Measurements from ENCODE around the gene FOXF1. TPM values are rescaled to one million over a fixed set of nuclear protein-coding genes. Genes with fewer than 3 reads are reported as not detected.
A peak's percentile ranks its signal among the peaks of the same experiment; 100 is the strongest.

FOXF1 gene
- polyA plus RNA-seq, 1 donor, result 22.3 TPM

DNA sequence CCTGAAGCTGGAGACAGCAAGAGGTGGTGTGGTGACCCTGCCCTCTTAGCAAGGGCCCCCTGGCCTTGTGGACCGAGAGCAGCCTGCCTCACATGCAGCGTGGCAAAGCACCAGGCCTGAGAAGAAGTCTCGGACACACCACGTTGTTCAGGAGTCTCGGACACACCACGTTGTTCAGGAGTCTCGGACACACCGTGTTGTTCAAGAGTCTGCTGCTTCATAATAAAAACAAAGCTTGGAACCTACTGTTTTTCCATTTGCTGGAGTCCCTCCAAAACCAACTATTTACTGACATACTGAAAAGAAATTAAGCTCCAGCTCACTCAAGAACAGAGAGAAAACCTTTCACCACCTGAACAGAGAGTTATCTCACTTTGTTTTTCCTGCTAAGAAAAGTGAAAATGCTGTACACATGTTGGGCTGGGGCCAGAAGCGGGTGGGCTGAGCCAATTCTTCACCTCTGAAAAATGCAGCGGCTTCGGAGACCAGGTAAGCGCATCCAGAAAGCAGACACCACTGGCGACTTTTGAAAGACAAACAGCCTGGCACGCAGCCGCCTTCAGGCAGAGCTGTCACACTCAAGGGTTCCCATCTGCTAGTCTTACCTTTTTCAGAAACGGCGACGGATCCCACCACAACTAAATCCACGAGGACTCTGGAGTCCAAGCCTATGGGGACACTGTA, 35.8 kb downstream of the FOXF1 start:
- H3K36me3 ChIP-seq (ENCODE audit: control insufficient read depth, insufficient read depth, low read length), result peaks cover 73% of the 10 kb centered on the region
- DNase-seq, result no peak
- no peaks in the 10 kb centered on the region for H3K4me1 ChIP-seq (ENCODE audit: control insufficient read depth, insufficient read depth, low read length)
- H3K27me3 ChIP-seq (ENCODE audit: control insufficient read depth, insufficient read depth, low read length), result no peaks in the 10 kb centered on the region
- no peak overlapping the region for H3K4me3 ChIP-seq (ENCODE audit: low read length)
- H3K27ac ChIP-seq (ENCODE audit: low read length), result no peak overlapping the region
- H3K9me3 ChIP-seq (ENCODE audit: control insufficient read depth, low read depth, low read length), result no peaks in the 10 kb centered on the region
- no CpG with 5 or more reads among the region's 19 CpGs for WGBS (ENCODE audit: insufficient coverage, low lambda C conversion rate)

GRCh38 chr16:86546638-86547013, 36.3 kb downstream of the FOXF1 start:
- DNase-seq, result no peak
- H3K9me3 ChIP-seq (ENCODE audit: control insufficient read depth, low read depth, low read length), result no peaks in the 10 kb centered on the region
- no peak overlapping the region for H3K4me3 ChIP-seq (ENCODE audit: low read length)
- H3K4me1 ChIP-seq (ENCODE audit: control insufficient read depth, insufficient read depth, low read length), result no peaks in the 10 kb centered on the region
- no CpG with 5 or more reads among the region's 8 CpGs for WGBS (ENCODE audit: insufficient coverage, low lambda C conversion rate)
- H3K27ac ChIP-seq (ENCODE audit: low read length), result no peak overlapping the region
- peaks cover 69% of the 10 kb centered on the region for H3K36me3 ChIP-seq (ENCODE audit: control insufficient read depth, insufficient read depth, low read length)
- H3K27me3 ChIP-seq (ENCODE audit: control insufficient read depth, insufficient read depth, low read length), result no peaks in the 10 kb centered on the region

DNA sequence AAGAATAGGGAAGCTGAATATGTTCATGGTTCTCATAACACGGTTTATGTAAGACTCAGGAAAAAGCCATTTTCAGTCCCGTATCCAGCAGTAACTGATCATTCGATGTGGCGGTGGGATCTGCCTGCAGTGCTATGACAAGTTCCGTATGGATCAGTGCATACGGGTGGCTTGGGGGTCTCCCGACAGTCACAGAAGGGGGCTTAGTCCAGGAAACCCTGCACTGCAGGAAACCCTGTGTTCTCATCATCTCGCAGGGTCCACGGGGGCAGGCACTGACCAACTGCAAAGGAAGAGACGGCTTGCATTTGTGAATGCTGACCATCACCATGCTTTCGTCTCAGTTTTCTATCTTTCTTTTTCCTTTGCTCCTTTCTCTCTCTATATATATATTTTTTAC, 37.0 kb downstream of the FOXF1 start:
- no peaks in the 10 kb centered on the region for H3K9me3 ChIP-seq (ENCODE audit: control insufficient read depth, low read depth, low read length)
- no peak for DNase-seq
- no peak overlapping the region for H3K27ac ChIP-seq (ENCODE audit: low read length)
- H3K36me3 ChIP-seq (ENCODE audit: control insufficient read depth, insufficient read depth, low read length), result peaks cover 67% of the 10 kb centered on the region
- no peaks in the 10 kb centered on the region for H3K27me3 ChIP-seq (ENCODE audit: control insufficient read depth, insufficient read depth, low read length)
- H3K4me3 ChIP-seq (ENCODE audit: low read length), result no peak overlapping the region
- 100% methylated on average over 2 of the region's 11 CpGs for WGBS (ENCODE audit: insufficient coverage, low lambda C conversion rate)
- no peaks in the 10 kb centered on the region for H3K4me1 ChIP-seq (ENCODE audit: control insufficient read depth, insufficient read depth, low read length)

GRCh38 chr16:86549076-86549892, 39.0 kb downstream of the FOXF1 start:
- Histone ChIP-seq H3K4me1 (ENCODE audit: control insufficient read depth, insufficient read depth, low read length) (no peaks in the 10 kb centered on the region), H3K36me3 (ENCODE audit: control insufficient read depth, insufficient read depth, low read length) (peaks cover 53% of the 10 kb centered on the region), H3K27ac (ENCODE audit: low read length) (no peak overlapping the region), H3K4me3 (ENCODE audit: low read length) (no peak overlapping the region), H3K9me3 (ENCODE audit: control insufficient read depth, low read depth, low read length) (peaks cover 5% of the 10 kb centered on the region), H3K27me3 (ENCODE audit: control insufficient read depth, insufficient read depth, low read length) (no peaks in the 10 kb centered on the region)
- WGBS (ENCODE audit: insufficient coverage, low lambda C conversion rate), result no CpG with 5 or more reads among the region's 8 CpGs
- no peak for DNase-seq

GRCh38 chr16:86549893-86550190, 39.5 kb downstream of the FOXF1 start:
- WGBS (ENCODE audit: insufficient coverage, low lambda C conversion rate), result no CpG with 5 or more reads among the region's 7 CpGs
- Histone ChIP-seq H3K27me3 (ENCODE audit: control insufficient read depth, insufficient read depth, low read length) (no peaks in the 10 kb centered on the region), H3K36me3 (ENCODE audit: control insufficient read depth, insufficient read depth, low read length) (peaks cover 53% of the 10 kb centered on the region), H3K27ac (ENCODE audit: low read length) (no peak overlapping the region), H3K9me3 (ENCODE audit: control insufficient read depth, low read depth, low read length) (peaks cover 5% of the 10 kb centered on the region), H3K4me1 (ENCODE audit: control insufficient read depth, insufficient read depth, low read length) (no peaks in the 10 kb centered on the region), H3K4me3 (ENCODE audit: low read length) (no peak overlapping the region)
- DNase-seq, result no peak

- no CpG with 5 or more reads among the region's 5 CpGs for WGBS (ENCODE audit: insufficient coverage, low lambda C conversion rate)
- H3K4me1 ChIP-seq (ENCODE audit: control insufficient read depth, insufficient read depth, low read length), result peaks cover 1% of the 10 kb centered on the region
- peaks cover 49% of the 10 kb centered on the region for H3K36me3 ChIP-seq (ENCODE audit: control insufficient read depth, insufficient read depth, low read length)
- H3K4me3 ChIP-seq (ENCODE audit: low read length), result no peak overlapping the region
- DNase-seq, result no peak
- H3K27ac ChIP-seq (ENCODE audit: low read length), result no peak overlapping the region
- H3K27me3 ChIP-seq (ENCODE audit: control insufficient read depth, insufficient read depth, low read length), result no peaks in the 10 kb centered on the region
- H3K9me3 ChIP-seq (ENCODE audit: control insufficient read depth, low read depth, low read length), result peaks cover 5% of the 10 kb centered on the region
Measured at GRCh38 chr16:86550281-86550680, 40.0 kb downstream of the FOXF1 start.

GRCh38 chr16:86553356-86553755, 43.0 kb downstream of the FOXF1 start:
- H3K36me3 ChIP-seq (ENCODE audit: control insufficient read depth, insufficient read depth, low read length), result peaks cover 24% of the 10 kb centered on the region
- H3K9me3 ChIP-seq (ENCODE audit: control insufficient read depth, low read depth, low read length), result peaks cover 5% of the 10 kb centered on the region
- no peak for DNase-seq
- H3K4me1 ChIP-seq (ENCODE audit: control insufficient read depth, insufficient read depth, low read length), result peaks cover 6% of the 10 kb centered on the region
- no peak overlapping the region for H3K27ac ChIP-seq (ENCODE audit: low read length)
- peaks cover 7% of the 10 kb centered on the region for H3K27me3 ChIP-seq (ENCODE audit: control insufficient read depth, insufficient read depth, low read length)
- no CpG with 5 or more reads among the region's 22 CpGs for WGBS (ENCODE audit: insufficient coverage, low lambda C conversion rate)
- no peak overlapping the region for H3K4me3 ChIP-seq (ENCODE audit: low read length)

DNA sequence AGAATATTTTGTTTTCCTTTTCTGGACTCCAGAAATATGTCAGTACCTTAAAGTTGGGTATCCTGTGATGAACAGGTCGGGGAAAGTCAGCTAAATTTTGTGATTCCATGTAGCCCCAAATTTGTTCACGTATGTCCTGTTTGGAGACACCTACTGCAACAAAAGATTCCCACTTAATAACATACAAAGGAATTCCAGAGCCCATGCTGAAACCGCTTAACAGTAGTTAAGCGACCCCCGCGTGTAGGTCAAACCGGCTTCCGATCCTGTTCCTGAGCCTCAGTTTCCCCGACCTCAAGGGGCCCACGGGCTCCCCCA, 44.2 kb downstream of the FOXF1 start:
- DNase-seq, result no peak
- Histone ChIP-seq H3K4me1 (ENCODE audit: control insufficient read depth, insufficient read depth, low read length) (peaks cover 6% of the 10 kb centered on the region), H3K9me3 (ENCODE audit: control insufficient read depth, low read depth, low read length) (peaks cover 5% of the 10 kb centered on the region), H3K36me3 (ENCODE audit: control insufficient read depth, insufficient read depth, low read length) (peaks cover 17% of the 10 kb centered on the region), H3K27me3 (ENCODE audit: control insufficient read depth, insufficient read depth, low read length) (peaks cover 7% of the 10 kb centered on the region), H3K4me3 (ENCODE audit: low read length) (peak overlapping the region; percentile 97), H3K27ac (ENCODE audit: low read length) (peak overlapping the region; percentile 52)
- no CpG with 5 or more reads among the region's 10 CpGs for WGBS (ENCODE audit: insufficient coverage, low lambda C conversion rate)

GRCh38 chr16:86554917-86555703, 44.8 kb downstream of the FOXF1 start, which contains the start of gene MTHFSD:
Gene MTHFSD, minus strand, starts transcription at chr16:86555235. Its CDS starts 51 bp downstream, at chr16:86555184.
- peaks cover 7% of the 10 kb centered on the region for H3K27me3 ChIP-seq (ENCODE audit: control insufficient read depth, insufficient read depth, low read length)
- peak; percentile 91 to 94 for DNase-seq
- H3K27ac ChIP-seq (ENCODE audit: low read length), result peak within 1 kb of the TSS; percentile 52
- peaks cover 11% of the 10 kb centered on the region for H3K36me3 ChIP-seq (ENCODE audit: control insufficient read depth, insufficient read depth, low read length)
- 0% methylated on average over 5 of the region's 70 CpGs for WGBS (ENCODE audit: insufficient coverage, low lambda C conversion rate)
- H3K4me3 ChIP-seq (ENCODE audit: low read length), result peak within 1 kb of the TSS; percentile 97
- peaks cover 6% of the 10 kb centered on the region for H3K4me1 ChIP-seq (ENCODE audit: control insufficient read depth, insufficient read depth, low read length)
- H3K9me3 ChIP-seq (ENCODE audit: control insufficient read depth, low read depth, low read length), result peaks cover 5% of the 10 kb centered on the region

DNA sequence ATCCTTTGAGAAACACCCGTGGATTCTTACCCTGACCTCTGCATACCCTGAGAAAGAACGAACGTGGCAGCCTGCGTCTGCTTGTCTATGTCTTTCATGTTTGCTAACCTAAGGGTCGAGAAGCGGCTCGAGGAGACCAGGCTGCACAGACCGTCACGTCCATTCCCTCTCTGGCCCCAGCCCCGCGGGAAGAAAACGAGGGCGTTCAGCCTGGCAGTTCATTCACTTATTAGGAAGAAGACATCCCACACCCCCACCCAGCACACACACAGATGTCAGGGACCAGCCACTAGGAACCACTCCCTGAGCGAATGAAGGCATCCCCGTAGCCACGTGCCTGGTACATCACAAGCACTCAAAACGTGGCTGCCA, 45.4 kb downstream of the FOXF1 start:
- no peak overlapping the region for H3K27ac ChIP-seq (ENCODE audit: low read length)
- peaks cover 7% of the 10 kb centered on the region for H3K27me3 ChIP-seq (ENCODE audit: control insufficient read depth, insufficient read depth, low read length)
- peak overlapping the region; percentile 97 for H3K4me3 ChIP-seq (ENCODE audit: low read length)
- WGBS (ENCODE audit: insufficient coverage, low lambda C conversion rate), result no CpG with 5 or more reads among the region's 17 CpGs
- H3K36me3 ChIP-seq (ENCODE audit: control insufficient read depth, insufficient read depth, low read length), result peaks cover 7% of the 10 kb centered on the region
- DNase-seq, result no peak
- H3K9me3 ChIP-seq (ENCODE audit: control insufficient read depth, low read depth, low read length), result peaks cover 5% of the 10 kb centered on the region
- H3K4me1 ChIP-seq (ENCODE audit: control insufficient read depth, insufficient read depth, low read length), result peaks cover 6% of the 10 kb centered on the region
